Muscle of arm (tissue), 12 donors: Measurements from ENCODE around the gene ANKRD23. TPM values are rescaled to one million over a fixed set of nuclear protein-coding genes. Genes with fewer than 3 reads are reported as not detected.
"Not testable (repeated sequence)": the region's sequence is repeated elsewhere in the genome, so short reads cannot be mapped to it uniquely, and the experiment has no call there.

Experiments used
- DNase-seq: peaks from one replicate; pipeline ENCODE4 v3.0.0-alpha.2; 2013
- polyA plus RNA-seq, 12 donors: library from polyadenylated mRNA; unstranded; fragments of 120-200 nt; gene quantifications; one replicate each; pipeline ENCODE4 v1.2.1, GENCODE V29; 2013; ENCODE audit not compliant: insufficient read length in 12 of 12

ANKRD23 gene
- polyA plus RNA-seq, 12 donors, result 2.9 to 594 (median 13.9) TPM; not detected in 1

GRCh38 chr2:96819128-96819875 lies 24.5 kb downstream of the ANKRD23 start:
- DNase-seq, result no peak

DNA sequence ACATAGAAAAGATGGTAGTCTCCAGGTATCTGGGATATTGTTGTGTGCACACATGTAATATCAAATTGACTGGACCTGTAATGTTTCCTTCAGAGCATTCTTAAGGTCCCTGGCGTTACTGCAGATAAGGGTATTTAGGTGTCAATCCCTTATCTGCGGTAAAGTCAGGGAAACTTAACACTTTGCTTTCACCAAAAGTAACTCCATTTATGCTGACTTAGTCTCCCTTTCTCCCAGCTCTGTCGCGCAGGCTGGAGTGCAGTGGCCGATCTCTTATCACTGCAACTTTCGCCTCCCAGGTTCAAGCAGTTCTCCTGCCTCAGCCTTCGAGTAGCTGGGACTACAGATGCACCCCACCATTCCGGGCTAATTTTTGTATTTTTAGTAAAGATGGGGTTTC lies 25.9 kb downstream of the ANKRD23 start:
- no peak for DNase-seq

DNA sequence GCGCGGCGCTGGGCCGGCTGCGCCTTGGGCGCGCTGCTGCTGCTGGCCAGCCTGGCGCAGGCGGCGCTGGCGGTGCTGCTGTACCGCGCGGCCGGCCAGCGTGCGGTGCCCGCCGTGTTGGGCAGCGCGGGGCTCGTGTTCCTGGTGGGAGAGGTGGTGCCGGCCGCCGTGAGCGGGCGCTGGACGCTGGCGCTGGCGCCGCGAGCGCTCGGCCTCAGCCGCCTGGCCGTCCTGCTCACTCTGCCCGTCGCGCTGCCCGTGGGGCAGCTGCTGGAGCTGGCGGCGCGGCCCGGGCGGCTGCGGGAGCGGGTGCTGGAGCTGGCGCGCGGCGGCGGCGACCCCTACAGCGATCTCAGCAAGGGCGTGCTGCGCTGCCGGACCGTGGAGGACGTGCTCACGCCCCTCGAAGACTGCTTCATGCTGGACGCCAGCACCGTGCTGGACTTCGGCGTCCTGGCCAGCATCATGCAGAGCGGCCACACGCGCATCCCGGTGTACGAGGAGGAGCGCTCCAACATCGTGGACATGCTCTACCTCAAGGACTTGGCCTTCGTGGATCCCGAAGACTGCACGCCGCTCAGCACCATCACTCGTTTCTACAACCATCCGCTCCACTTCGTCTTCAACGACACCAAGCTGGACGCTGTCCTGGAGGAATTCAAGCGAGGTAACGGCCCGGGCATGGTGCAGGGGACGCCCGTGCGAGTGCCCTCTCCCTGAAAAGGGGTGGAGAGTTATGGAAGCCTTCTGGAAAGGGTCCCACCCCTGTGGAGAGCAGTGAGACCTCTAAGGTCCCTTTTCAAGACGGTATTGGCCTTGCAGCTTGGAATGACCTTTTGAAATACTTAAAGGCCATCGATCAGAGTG lies 26.8 kb downstream of the ANKRD23 start:
- no peak for DNase-seq

DNA sequence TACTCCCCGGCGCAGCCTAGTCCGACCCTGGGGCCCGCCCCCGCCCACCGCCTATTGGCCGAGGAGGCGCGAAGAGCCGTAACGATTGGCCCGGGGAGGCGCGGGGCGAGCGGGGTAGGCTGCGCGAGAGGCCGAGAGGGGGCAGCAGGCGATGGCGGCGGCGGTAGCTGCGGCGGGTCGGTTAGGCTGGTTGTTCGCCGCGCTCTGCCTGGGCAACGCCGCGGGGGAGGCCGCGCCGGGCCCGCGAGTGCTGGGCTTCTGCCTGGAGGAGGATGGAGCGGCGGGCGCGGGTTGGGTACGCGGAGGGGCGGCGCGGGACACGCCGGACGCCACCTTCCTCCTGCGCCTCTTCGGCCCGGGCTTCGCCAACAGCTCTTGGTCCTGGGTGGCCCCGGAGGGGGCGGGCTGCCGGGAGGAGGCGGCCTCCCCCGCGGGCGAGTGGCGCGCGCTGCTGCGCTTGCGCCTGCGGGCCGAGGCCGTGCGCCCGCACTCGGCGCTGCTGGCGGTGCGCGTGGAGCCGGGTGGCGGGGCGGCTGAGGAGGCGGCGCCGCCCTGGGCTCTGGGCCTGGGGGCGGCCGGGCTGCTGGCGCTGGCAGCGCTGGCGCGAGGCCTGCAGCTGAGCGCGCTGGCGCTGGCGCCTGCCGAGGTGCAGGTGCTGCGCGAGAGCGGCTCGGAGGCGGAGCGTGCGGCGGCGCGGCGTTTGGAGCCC lies 27.5 kb downstream of the ANKRD23 start, which contains the start of gene CNNM3:
CNNM3 (plus strand) TSS at position 142 of the 709 bp plus-strand sequence; CDS start at position 152, 10 bp downstream.
- DNase-seq, result peak; percentile 93

GRCh38 chr2:96815326-96816126 lies 28.3 kb downstream of the ANKRD23 start:
- peak; percentile 60 for DNase-seq

DNA sequence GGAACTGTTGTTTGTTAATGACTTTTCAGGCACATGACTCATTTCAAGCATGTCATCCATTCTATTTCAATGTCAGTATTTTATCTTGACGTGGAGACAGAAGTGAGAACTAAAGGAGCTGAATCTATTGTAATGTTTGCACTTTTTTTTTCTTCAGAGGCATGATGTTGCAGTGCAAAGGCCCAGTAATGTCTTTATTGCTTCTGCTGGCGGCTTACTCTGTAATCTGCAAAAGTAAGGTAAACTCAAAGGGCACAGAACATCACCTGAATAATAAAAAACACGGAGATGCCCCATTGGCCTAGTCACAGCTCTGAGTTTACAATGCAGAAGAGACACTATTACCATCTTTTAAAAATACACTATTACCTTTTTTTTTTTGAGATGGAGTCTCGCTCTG lies 30.2 kb downstream of the ANKRD23 start:
- DNase-seq, result no peak

DNA sequence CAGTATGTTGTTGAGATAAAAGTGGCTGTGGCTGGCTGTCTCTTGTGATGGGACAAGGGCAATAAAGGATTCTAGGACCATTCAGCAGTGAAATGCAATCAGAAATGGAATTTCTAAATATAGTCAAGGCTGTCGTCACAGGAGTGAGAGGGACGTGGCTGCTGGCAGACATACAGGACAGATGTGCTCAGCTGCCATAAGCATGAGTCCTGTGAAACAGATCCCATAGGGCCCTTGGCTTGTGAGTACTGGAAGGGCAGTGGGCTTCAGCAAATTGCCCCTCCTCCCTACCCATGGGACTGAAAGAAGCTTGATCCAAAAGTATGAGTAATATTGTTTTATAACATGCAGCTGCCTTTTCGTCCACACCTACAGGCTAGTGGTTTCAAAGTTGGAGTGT lies 31.9 kb downstream of the ANKRD23 start:
- peak; percentile 86 for DNase-seq

GRCh38 chr2:96810783-96811192 lies 33.0 kb downstream of the ANKRD23 start:
- DNase-seq, result no peak

DNA sequence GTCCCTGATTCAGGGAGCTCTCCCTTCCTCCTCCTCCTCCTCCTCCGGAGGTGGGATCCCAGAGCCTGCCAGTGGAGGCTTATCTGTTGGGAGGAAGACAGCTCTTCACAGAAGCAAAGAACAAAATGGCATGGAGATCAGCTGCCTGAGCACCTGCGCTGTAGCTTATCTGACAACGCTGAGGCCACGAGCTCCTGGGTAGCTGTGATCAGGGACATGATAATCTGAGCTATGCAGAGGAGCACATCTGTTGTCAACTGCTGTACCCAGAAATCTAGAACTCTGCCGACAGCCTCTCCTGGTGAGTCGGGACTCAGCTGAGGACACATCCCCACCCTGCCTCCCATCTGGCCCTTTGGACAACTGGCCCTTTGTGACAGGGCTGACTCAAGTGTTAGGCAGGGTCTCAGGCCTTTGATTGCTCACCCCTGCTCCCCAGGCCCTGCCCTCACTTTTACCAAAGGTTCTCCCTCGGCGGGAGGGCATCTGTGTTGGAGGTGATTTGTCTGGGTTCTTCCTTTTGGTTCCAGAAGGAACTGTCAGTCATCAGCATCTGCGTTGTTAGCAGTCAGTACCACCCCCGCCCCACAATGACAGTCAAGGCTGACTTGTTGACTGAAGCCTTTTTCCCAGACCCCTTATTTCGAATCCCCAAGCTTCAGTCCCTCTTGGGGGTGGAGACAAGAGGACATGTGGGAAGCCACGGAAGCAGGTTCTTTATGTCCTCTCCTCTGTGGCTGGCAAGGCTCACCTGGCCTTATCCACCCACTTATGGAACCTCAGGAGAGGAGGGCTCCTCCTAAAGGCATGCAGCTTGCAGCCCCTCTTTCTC lies 33.7 kb downstream of the ANKRD23 start:
- DNase-seq, result no peak

DNA sequence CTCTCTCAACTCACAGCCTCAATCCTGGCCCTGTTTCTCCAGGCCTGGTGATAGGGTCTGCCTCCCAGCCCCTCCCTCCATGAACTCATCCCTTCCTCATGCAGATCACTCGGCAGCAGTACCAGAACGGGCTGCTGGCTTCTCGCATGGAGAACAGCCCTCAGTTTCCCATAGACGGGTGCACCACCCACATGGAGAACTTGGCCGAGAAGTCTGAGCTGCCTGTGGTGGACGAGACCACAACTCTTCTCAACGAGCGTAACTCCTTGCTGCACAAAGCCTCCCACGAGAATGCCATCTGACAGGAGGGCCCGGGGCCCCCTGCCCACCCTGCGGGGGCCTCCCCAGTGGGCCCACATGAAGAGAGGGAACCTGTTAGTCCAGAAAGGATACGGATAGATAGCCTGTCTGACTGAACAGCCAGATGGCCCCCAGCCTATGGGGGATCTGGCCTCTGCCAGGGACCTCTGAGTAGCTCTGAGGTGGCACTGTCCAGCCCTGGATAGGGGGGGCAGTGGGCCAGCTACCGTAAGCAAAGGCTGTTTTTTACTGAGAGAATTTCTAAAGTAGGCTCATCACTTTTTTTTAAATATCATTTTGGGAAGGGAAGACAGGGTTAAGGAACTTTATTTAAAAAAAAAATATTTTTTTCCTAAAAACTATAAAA lies 34.5 kb downstream of the ANKRD23 start:
- DNase-seq, result no peak

- DNase-seq, result no peak
These were observed 35.5 kb downstream of the ANKRD23 start for GRCh38 chr2:96808176-96808837.

- no peak for DNase-seq
These were observed 36.7 kb downstream of the ANKRD23 start for GRCh38 chr2:96807127-96807471.

DNA sequence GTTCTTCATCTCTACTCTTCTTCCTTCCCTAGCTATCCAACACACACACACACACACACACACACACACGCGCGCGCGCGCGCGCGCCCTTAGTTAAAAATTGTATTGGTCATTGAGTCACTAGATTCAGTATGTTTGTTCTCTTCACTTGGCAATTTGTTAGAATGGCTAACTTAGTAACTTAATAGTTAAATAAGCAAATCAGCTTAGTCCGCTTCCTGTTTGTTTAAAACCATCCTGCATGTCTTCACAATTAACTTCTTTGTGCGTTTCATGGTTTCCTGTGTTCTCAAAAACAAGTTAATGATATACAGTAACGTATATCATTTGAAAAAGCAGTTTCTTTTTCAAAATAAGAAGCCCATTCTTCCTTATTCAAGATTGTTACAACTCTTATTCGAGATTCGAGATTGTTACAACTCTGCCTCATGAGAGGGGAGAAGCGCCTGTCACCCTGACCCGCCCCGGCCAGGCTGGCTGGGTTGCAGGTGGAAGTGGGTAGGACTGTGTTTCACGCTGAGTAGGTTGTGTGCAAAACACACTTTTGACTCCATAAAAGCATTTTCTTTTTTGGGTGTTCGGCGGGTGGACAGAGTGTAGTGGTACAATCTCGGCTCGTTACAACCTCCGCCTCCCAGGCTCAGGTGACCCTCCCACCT lies 37.2 kb downstream of the ANKRD23 start:
- DNase-seq, result no peak

DNA sequence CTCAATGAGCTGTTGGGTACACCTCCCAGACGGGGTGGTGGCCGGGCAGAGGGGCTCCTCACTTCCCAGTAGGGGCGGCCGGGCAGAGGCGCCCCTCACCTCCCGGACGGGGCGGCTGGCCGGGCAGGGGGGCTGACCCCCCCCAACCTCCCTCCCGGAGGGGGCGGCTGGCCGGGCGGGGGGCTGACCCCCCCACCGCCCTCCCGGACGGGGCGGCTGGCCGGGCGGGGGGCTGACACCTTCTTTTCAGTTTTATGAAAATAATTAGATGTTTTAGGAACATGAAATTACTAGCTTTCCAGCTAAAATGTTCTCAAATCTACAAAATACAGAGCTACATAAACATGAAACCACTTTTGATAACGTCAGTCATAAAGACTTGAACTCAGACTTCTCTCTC lies 37.9 kb downstream of the ANKRD23 start:
- not testable (repeated sequence) for DNase-seq

DNA sequence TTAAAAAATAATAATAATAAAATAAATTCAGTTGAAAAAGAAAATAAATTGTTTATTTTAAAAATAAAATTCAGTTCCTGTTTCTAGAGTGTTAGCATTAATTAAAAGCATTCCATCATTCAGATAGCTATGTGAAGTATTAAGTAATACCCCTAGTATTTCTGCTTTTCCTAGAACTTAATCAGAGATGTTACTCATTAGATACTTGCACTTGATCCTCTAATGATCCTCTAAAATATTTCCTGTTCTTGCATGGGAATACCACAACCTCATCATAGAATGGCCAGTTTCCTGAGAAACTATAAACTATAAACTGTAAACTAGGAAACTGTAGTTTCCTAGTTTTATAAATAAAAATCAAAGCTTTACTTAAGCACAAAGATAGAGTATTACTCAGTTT lies 38.8 kb downstream of the ANKRD23 start:
- DNase-seq, result no peak

GRCh38 chr2:96802721-96803120 lies 41.1 kb downstream of the ANKRD23 start:
- DNase-seq, result no peak

- DNase-seq, result no peak
These were observed 41.8 kb downstream of the ANKRD23 start for GRCh38 chr2:96801786-96802595.
